Hepatocyte (in vitro differentiated cells): ENCODE measurements around the gene ACRBP. TPM values are rescaled to one million over a fixed set of nuclear protein-coding genes. Genes with fewer than 3 reads are reported as not detected.
A peak's percentile ranks its signal among the peaks of the same experiment; 100 is the strongest.

Experiments used
- DNase-seq: peaks from one replicate; pipeline ENCODE4 v3.0.0-alpha.2; 2016; ENCODE audit warnings: low spot score
- H2AFZ ChIP-seq: fragments of 200-600 bp; sonication (generic); 2 replicates; pipeline ENCODE4 v1.6.0; 2016; ENCODE audit warnings: antibody characterized with exemption, mild to moderate bottlenecking
- H3K27ac ChIP-seq: fragments of 200-600 bp; sonication (generic); 2 replicates; pipeline ENCODE4 v1.5.1; 2016; ENCODE audit warnings: mild to moderate bottlenecking
- H3K27me3 ChIP-seq: fragments of 200-600 bp; sonication (generic); 2 replicates; pipeline ENCODE4 v1.6.1; 2016
- H3K36me3 ChIP-seq: fragments of 200-600 bp; sonication (generic); replicated peaks from 2 replicates; pipeline ENCODE4 v1.5.1; 2016; ENCODE audit warnings: low read depth; ENCODE audit not compliant: insufficient read depth
- H3K4me1 ChIP-seq: fragments of 200-600 bp; sonication (generic); 2 replicates; pipeline ENCODE4 v1.5.1; 2016; ENCODE audit warnings: mild to moderate bottlenecking, moderate library complexity; ENCODE audit not compliant: insufficient read depth
- H3K4me2 ChIP-seq: fragments of 200-600 bp; sonication (generic); 2 replicates; pipeline ENCODE4 v1.6.0; 2016
- H3K4me3 ChIP-seq: fragments of 200-600 bp; sonication (generic); 2 replicates; pipeline ENCODE4 v1.5.1; 2016; ENCODE audit warnings: mild to moderate bottlenecking
- H3K79me2 ChIP-seq: fragments of 200-600 bp; sonication (generic); 2 replicates; pipeline ENCODE4 v1.6.0; 2017; ENCODE audit warnings: mild to moderate bottlenecking
- H3K9me2 ChIP-seq: fragments of 200-600 bp; sonication (generic); replicated peaks from 2 replicates; pipeline ENCODE4 v1.6.0; 2017; ENCODE audit warnings: mild to moderate bottlenecking; ENCODE audit not compliant: insufficient read depth
- H3K9me3 ChIP-seq: fragments of 200-600 bp; sonication (generic); 2 replicates; pipeline ENCODE4 v1.5.1; 2016; ENCODE audit warnings: low read depth, mild to moderate bottlenecking
- H4K20me1 ChIP-seq: fragments of 200-600 bp; sonication (generic); 2 replicates; pipeline ENCODE4 v1.6.0; 2016; ENCODE audit warnings: mild to moderate bottlenecking; ENCODE audit not compliant: insufficient read depth, poor library complexity, severe bottlenecking
- EZH2 ChIP-seq: fragments of 200-600 bp; sonication (generic); IDR thresholded peaks from 2 replicates; pipeline ENCODE4 v1.6.1; 2016; ENCODE audit warnings: antibody characterized with exemption, mild to moderate bottlenecking, borderline replicate concordance
- EZH2phosphoT487 ChIP-seq: fragments of 200-600 bp; sonication (generic); IDR thresholded peaks from one replicate; pipeline ENCODE4 v1.6.1; 2018; ENCODE audit warnings: antibody characterized with exemption, mild to moderate bottlenecking, low read depth, moderate library complexity; ENCODE audit not compliant: unreplicated experiment, severe bottlenecking
- WGBS: methylation state at CpG from one replicate; pipeline ENCODE4 v1.1.6; 2016; ENCODE audit warnings: low lambda C conversion rate; ENCODE audit errors: missing lambda C conversion rate; 5-methylcytosine and 5-hydroxymethylcytosine counted together
- polyA plus RNA-seq: library from polyadenylated mRNA; unstranded; fragments of >200 nt; fragmentation: Nextera tagmentation; extraction: Ambion mirVana; gene quantifications from 2 replicates; pipeline ENCODE4 v1.2.1, GENCODE V29; 2016
- total RNA-seq: library from RNA; depleted of rRNA; stranded (reverse); fragments of >200 nt; gene quantifications from 2 replicates; pipeline ENCODE4 v1.2.3, GENCODE V29; 2014
- TF ChIP-seq, protein P1 (sequence below): fragments of 200-600 bp; sonication (generic); IDR thresholded peaks from 2 replicates; pipeline ENCODE4 v1.5.1; 2016; ENCODE audit warnings: antibody characterized with exemption, mild to moderate bottlenecking; ENCODE audit not compliant: poor library complexity

The ACRBP gene
- total and polyA plus RNA-seq, 2 experiments from 2014 or later, result 0.20 to 0.62 TPM

DNA sequence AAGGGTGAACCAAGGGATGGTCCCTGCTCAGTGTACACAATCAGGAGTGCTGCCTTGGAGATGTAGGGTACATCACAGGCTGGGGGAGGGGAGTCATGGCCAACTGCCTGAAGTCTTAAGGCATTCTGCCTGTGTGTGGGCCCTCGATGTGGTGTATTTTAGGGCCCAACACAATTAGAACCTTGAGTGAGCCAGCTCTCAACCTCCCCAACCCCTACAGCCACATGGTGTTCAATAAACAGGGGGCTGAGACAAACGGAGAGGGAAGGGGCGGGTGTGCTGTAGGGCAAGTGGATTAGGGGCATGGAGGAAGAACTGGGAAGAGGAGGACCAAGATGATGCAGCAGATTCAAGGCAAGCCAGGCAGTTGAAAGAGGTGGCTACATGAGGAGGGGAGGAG, 31.4 kb downstream of the ACRBP start:
- TF ChIP-seq EZH2phosphoT487 (no peak), EZH2 (no peak)
- TF ChIP-seq, protein P1, sequence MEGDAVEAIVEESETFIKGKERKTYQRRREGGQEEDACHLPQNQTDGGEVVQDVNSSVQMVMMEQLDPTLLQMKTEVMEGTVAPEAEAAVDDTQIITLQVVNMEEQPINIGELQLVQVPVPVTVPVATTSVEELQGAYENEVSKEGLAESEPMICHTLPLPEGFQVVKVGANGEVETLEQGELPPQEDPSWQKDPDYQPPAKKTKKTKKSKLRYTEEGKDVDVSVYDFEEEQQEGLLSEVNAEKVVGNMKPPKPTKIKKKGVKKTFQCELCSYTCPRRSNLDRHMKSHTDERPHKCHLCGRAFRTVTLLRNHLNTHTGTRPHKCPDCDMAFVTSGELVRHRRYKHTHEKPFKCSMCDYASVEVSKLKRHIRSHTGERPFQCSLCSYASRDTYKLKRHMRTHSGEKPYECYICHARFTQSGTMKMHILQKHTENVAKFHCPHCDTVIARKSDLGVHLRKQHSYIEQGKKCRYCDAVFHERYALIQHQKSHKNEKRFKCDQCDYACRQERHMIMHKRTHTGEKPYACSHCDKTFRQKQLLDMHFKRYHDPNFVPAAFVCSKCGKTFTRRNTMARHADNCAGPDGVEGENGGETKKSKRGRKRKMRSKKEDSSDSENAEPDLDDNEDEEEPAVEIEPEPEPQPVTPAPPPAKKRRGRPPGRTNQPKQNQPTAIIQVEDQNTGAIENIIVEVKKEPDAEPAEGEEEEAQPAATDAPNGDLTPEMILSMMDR, result no peak
- WGBS, result 75% methylated on average over 3 of the region's 3 CpGs
- no peak overlapping the region for H3K4me3 ChIP-seq

DNA sequence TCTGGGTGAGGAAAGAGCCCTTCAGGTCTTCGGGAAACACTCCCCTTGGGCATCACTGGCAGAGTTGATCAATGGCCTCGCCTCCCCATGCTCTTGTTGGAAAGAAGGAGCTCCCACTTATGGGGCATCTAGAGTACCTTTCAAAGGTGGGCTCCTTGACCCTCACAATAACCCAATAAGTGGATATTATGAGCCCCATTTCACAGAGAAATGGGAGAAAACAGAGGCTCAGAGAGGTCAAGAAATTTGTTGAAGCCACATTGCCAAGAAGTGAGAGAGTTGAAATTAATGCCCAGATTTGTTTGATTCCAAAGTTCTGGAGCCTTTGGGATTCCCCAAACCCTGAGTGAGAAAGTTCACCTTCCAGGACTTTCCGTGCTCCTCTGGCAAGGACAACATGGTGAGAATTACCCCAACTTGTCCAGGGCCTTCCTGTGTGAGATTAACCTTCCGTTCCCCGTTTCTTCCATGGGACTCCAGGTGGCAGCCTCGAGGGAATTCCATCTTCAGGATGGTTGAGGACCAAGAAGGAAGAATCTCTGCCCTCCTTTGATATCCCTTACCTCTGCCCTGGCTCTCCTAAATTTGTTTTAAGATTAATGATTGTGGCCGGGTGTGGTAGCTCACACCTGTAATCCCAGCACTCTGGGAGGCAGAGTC, 32.6 kb downstream of the ACRBP start:
- peak overlapping the region; percentile 41 for H3K4me2 ChIP-seq
- WGBS, result 64% methylated on average over 7 of the region's 7 CpGs
- H2AFZ ChIP-seq, result peak overlapping the region; percentile 31

More for the DNA sequence above, 31.4 kb downstream of the ACRBP start:
- Histone ChIP-seq H3K4me1 (peaks cover 28% of the 10 kb centered on the region), H3K36me3 (no peaks in the 10 kb centered on the region), H3K27ac (peak overlapping the region; percentile 35), H4K20me1 (no peaks in the 10 kb centered on the region), H3K4me2 (no peak overlapping the region), H3K27me3 (peaks cover 3% of the 10 kb centered on the region), H3K9me2 (no peaks in the 10 kb centered on the region), H3K9me3 (no peaks in the 10 kb centered on the region), H3K79me2 (no peaks in the 10 kb centered on the region), H2AFZ (no peak overlapping the region)
- DNase-seq, result no peak

DNA sequence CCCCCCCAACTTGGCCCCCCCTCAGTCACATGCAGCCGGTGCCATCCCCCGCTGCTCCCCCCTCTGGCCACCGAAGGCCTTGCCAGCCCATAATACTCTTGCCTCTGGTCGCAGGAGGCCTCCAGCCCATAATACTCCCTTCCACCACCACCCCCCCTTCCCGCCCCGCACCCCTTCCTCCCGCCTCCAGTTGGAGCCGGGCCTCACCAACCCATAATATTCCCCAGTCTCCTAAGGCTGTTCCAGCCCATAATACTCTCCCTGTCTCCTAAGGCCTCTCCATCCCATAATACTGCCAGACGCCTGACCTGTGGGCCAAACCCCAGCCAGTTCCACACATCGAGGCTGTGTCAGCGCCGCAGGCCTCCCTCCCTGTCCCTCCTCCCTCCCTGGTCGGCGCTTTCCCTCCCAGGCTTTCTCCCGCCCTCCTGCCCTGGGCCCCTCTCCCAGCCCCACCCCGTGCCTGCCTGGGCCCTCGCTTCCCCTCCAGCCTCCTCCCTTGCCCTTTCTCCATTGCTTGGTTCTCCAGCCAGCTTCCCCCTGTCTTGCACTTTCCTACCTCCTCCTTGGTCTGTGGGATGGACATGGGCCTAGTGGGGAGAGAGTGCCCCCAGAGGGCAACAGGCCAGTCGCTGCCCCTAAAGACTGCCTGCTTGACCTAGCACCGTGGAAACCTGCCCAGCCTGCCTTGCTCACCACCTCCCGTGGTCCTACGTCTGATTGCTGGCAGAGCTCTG, 33.3 kb downstream of the ACRBP start:
- H3K9me3 ChIP-seq, result no peaks in the 10 kb centered on the region
- H3K9me2 ChIP-seq, result no peaks in the 10 kb centered on the region
- H3K27me3 ChIP-seq, result no peaks in the 10 kb centered on the region
- H2AFZ ChIP-seq, result peak overlapping the region; percentile 31
- 8% methylated on average over 12 of the region's 21 CpGs for WGBS
- H3K4me1 ChIP-seq, result peaks cover 28% of the 10 kb centered on the region
- H3K4me2 ChIP-seq, result peak overlapping the region; percentile 41
- peak; percentile 98 for DNase-seq
- peak overlapping the region; percentile 99 for H3K27ac ChIP-seq
- no peak for TF ChIP-seq EZH2
- TF ChIP-seq, protein P1, result peak; percentile 16
- no peak for TF ChIP-seq EZH2phosphoT487
- no peak overlapping the region for H3K4me3 ChIP-seq
- H4K20me1 ChIP-seq, result no peaks in the 10 kb centered on the region
- no peaks in the 10 kb centered on the region for H3K36me3 ChIP-seq
- no peaks in the 10 kb centered on the region for H3K79me2 ChIP-seq

More for the DNA sequence above, 32.6 kb downstream of the ACRBP start:
- Histone ChIP-seq H3K27ac (peak overlapping the region; percentile 97), H3K4me1 (peaks cover 28% of the 10 kb centered on the region), H3K9me3 (no peaks in the 10 kb centered on the region), H3K36me3 (no peaks in the 10 kb centered on the region), H3K4me3 (no peak overlapping the region), H3K27me3 (no peaks in the 10 kb centered on the region), H3K79me2 (no peaks in the 10 kb centered on the region), H4K20me1 (no peaks in the 10 kb centered on the region), H3K9me2 (no peaks in the 10 kb centered on the region)
- TF ChIP-seq, protein P1, result no peak
- TF ChIP-seq EZH2 (no peak), EZH2phosphoT487 (no peak)
- peak; percentile 46 for DNase-seq
